Measurements from ENCODE around the gene F11.
"Not testable (repeated sequence)": the region's sequence is repeated elsewhere in the genome, so short reads cannot be mapped to it uniquely, and the experiment has no call there.

- TF ChIP-seq CTCF (conservative IDR thresholded peaks at IDR 0.05; ENCODE audit: low read depth, low read length); EZH2phosphoT487 (IDR thresholded peaks at IDR 0.05; ENCODE audit: borderline replicate concordance, low read length): not testable (repeated sequence)
Measured at GRCh38 chr4:186247062-186247752, 18.8 kb upstream of the F11 start.

Data from PC-3 (cell line).